Aorta (tissue), 5 donors: ENCODE measurements around the gene SPIRE1. TPM values are rescaled to one million over a fixed set of nuclear protein-coding genes. Genes with fewer than 3 reads are reported as not detected.

Experiments used
- ATAC-seq: fragments of 200-7000 bp; cut with Tn5 transposase; one replicate; pipeline ENCODE4 v1.9.1; 2022; ENCODE audit warnings: moderate library complexity; ENCODE audit not compliant: low FRiP score
- DNase-seq, 2 donors: peaks; one replicate each; pipeline ENCODE4 v3.0.0-alpha.2; 2020
- H3K27ac ChIP-seq, 2 donors: one replicate each; pipeline ENCODE4 v1.5.1; 2013; ENCODE audit warnings: low read length in 2 of 2, mild to moderate bottlenecking in 2 of 2, moderate library complexity in 2 of 2, control low read depth in 1 of 2, inconsistent platforms in 1 of 2, low read depth in 1 of 2
- H3K27me3 ChIP-seq, 2 donors: one replicate each; pipeline ENCODE4 v1.6.1; 2013; ENCODE audit warnings: control low read depth in 1 of 2, low read length in 1 of 2, mild to moderate bottlenecking in 1 of 2, moderate library complexity in 1 of 2; ENCODE audit not compliant: insufficient read depth in 2 of 2, control insufficient read depth in 1 of 2
- H3K36me3 ChIP-seq, 2 donors: one replicate each; pipeline ENCODE4 v1.6.1; 2013; ENCODE audit warnings: control low read depth in 1 of 2, low read length in 1 of 2, mild to moderate bottlenecking in 1 of 2; ENCODE audit not compliant: insufficient read depth in 2 of 2, control insufficient read depth in 1 of 2
- H3K4me1 ChIP-seq, 2 donors: one replicate each; pipeline ENCODE4 v1.6.1; 2013; ENCODE audit warnings: low read length in 2 of 2, control low read depth in 1 of 2, mild to moderate bottlenecking in 1 of 2, moderate library complexity in 1 of 2; ENCODE audit not compliant: insufficient read depth in 2 of 2, control insufficient read depth in 1 of 2
- H3K4me3 ChIP-seq, 2 donors: one replicate each; pipeline ENCODE4 v1.5.1; 2013; ENCODE audit warnings: low read length in 2 of 2, control low read depth in 1 of 2, mild to moderate bottlenecking in 1 of 2
- H3K9me3 ChIP-seq: one replicate; pipeline ENCODE4 v1.6.1; 2013; ENCODE audit warnings: mild to moderate bottlenecking, low read length; ENCODE audit not compliant: control insufficient read depth
- WGBS, 2 donors: extraction: QIAGEN DNeasy Blood & Tissue Kit; methylation state at CpG; one replicate each; pipeline ENCODE4 v1.1.7; 2013; 5-methylcytosine and 5-hydroxymethylcytosine counted together
- intact Hi-C, 2 donors: fragments of 100-400 bp; cut with DNase I; formaldehyde crosslinking; loops; one replicate each; pipeline versions ENCODE4 v1.14.2 to v1.15.0; 2022
- polyA plus RNA-seq, 2 donors: library from polyadenylated mRNA; stranded (reverse); fragments of 200-250 nt; gene quantifications; one replicate each; pipeline ENCODE4 v1.2.3, GENCODE V29; 2013
- total RNA-seq, 2 donors: library from RNA; stranded (reverse); fragmentation: NEBNext Ultra II Directional; extraction: Animal tissue kit (Norgen Biotek cat#: 25700); gene quantifications; one replicate each; pipeline ENCODE4 v1.2.1, GENCODE V29; 2021
- donor health status: healthy with polysubstance abuse.
- donor health status: Bipolar disorder and iron deficiency.
- donor health status: DM: no; HTN: no; CAD: no.
- donor health status: DM: no; HTN: no; CAD: no.
- donor health status: DM: yes; HTN: yes; CAD: no.

SPIRE1 gene
- total and polyA plus RNA-seq, 4 donors, result 14.9 to 48.5 (median 28.2) TPM

DNA sequence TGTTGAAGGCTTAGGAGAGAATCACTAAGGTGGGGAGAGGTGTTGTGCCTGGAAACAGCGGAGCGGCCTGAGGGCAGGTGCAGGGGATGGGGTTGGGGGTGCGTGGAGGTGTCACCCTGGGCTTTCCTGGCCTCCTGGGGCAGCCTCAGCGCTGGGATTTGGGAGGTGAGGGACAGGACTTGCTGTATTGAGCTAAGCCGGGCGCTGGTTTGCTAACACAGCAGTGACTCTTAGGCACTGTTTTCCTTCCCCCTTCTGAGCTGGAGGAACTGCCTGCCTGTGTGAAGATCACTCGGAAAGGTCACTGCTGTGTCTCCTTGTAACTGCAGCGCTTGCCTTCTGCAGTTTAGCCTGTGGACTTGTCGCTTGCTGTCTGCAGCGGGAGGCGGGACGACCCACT lies 229.0 kb downstream of the SPIRE1 start:
- Histone ChIP-seq H3K4me1 (no peaks in the 10 kb centered on the region), H3K27ac (no peak overlapping the region), H3K36me3 (peaks cover 0 to 7% of the 10 kb centered on the region in 2 donors), H3K27me3 (no peaks in the 10 kb centered on the region), H3K4me3 (no peak overlapping the region), H3K9me3 (no peaks in the 10 kb centered on the region)
- ATAC-seq (no peak), DNase-seq (no peak)
- WGBS, 2 donors, result 88 to 89% methylated on average over 12 of the region's 12 CpGs
- intact Hi-C loops, result no loop called here

- Histone ChIP-seq H3K27me3 (no peaks in the 10 kb centered on the region), H3K4me1 (no peaks in the 10 kb centered on the region), H3K27ac (no peak overlapping the region), H3K4me3 (no peak overlapping the region), H3K36me3 (peaks cover 0 to 4% of the 10 kb centered on the region in 2 donors), H3K9me3 (no peaks in the 10 kb centered on the region)
- intact Hi-C loops, result no loop called here
- no peak for ATAC-seq
- 96 to 97% methylated on average over 3 of the region's 3 CpGs for WGBS, 2 donors
- DNase-seq, result no peak
These were observed 231.0 kb downstream of the SPIRE1 start for GRCh38 chr18:12426924-12427323.

- intact Hi-C loops, result no loop called here
- DNase-seq (no peak), ATAC-seq (no peak)
- no peaks in the 10 kb centered on the region for H3K4me1 ChIP-seq
- H3K36me3 ChIP-seq, result no peaks in the 10 kb centered on the region
- no peak overlapping the region for H3K27ac ChIP-seq
- no peaks in the 10 kb centered on the region for H3K9me3 ChIP-seq
- no peak overlapping the region for H3K4me3 ChIP-seq
- H3K27me3 ChIP-seq, result no peaks in the 10 kb centered on the region
- 20 to 25% methylated on average over 4 of the region's 4 CpGs for WGBS, 2 donors
These were observed 233.7 kb downstream of the SPIRE1 start for GRCh38 chr18:12424252-12424651.

GRCh38 chr18:12423820-12424219 lies 234.1 kb downstream of the SPIRE1 start:
- 21 to 25% methylated on average over 5 of the region's 5 CpGs for WGBS, 2 donors
- Histone ChIP-seq H3K4me1 (no peaks in the 10 kb centered on the region), H3K4me3 (no peak overlapping the region), H3K36me3 (no peaks in the 10 kb centered on the region), H3K9me3 (no peaks in the 10 kb centered on the region), H3K27me3 (no peaks in the 10 kb centered on the region), H3K27ac (no peak overlapping the region)
- intact Hi-C loops, result no loop called here
- ATAC-seq, result no peak
- no peak for DNase-seq

DNA sequence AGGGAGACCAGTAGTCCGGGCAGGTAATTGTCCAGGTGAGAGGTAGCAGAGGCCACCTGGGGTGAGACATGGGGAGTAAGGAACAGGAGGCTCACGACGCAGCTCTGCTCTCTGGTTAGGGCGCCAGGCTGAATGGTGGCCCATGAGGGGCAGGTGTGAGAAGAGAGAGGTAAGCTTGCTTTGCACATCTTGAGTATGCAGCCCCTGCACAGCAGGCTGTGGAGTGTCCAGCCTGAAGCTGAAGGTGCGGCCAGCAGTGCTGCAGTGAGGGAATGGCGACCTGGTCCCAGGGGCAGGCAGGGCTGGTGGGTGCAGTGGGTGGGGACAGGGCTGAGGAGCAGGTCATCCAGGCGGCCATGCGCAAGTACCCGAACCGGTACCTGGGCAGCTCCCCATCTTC lies 234.5 kb downstream of the SPIRE1 start:
- Histone ChIP-seq H3K27ac (no peak overlapping the region), H3K36me3 (no peaks in the 10 kb centered on the region), H3K9me3 (no peaks in the 10 kb centered on the region), H3K4me1 (no peaks in the 10 kb centered on the region), H3K27me3 (no peaks in the 10 kb centered on the region), H3K4me3 (no peak overlapping the region)
- ATAC-seq, result no peak
- WGBS, 2 donors, result 83 to 86% methylated on average over 10 of the region's 10 CpGs
- DNase-seq, result no peak
- intact Hi-C loops, result no loop called here

GRCh38 chr18:12422936-12423335 lies 235.0 kb downstream of the SPIRE1 start:
- Histone ChIP-seq H3K27ac (no peak overlapping the region), H3K4me1 (no peaks in the 10 kb centered on the region), H3K4me3 (no peak overlapping the region), H3K36me3 (no peaks in the 10 kb centered on the region), H3K9me3 (no peaks in the 10 kb centered on the region), H3K27me3 (no peaks in the 10 kb centered on the region)
- DNase-seq, result no peak
- intact Hi-C loops, result no loop called here
- 72 to 78% methylated on average over 9 of the region's 9 CpGs for WGBS, 2 donors
- no peak for ATAC-seq

GRCh38 chr18:12421732-12422131 lies 236.2 kb downstream of the SPIRE1 start:
- Histone ChIP-seq H3K4me1 (no peaks in the 10 kb centered on the region), H3K9me3 (no peaks in the 10 kb centered on the region), H3K36me3 (no peaks in the 10 kb centered on the region), H3K27me3 (no peaks in the 10 kb centered on the region), H3K27ac (no peak overlapping the region), H3K4me3 (no peak overlapping the region)
- intact Hi-C loops, result no loop called here
- WGBS, 2 donors, result 79 to 81% methylated on average over 5 of the region's 5 CpGs
- ATAC-seq, result no peak
- no peak for DNase-seq

GRCh38 chr18:12420821-12421421 lies 237.0 kb downstream of the SPIRE1 start:
- no peaks in the 10 kb centered on the region for H3K27me3 ChIP-seq
- no peaks in the 10 kb centered on the region for H3K9me3 ChIP-seq
- no peaks in the 10 kb centered on the region for H3K36me3 ChIP-seq
- intact Hi-C loops, result no loop called here
- no peak overlapping the region for H3K27ac ChIP-seq
- DNase-seq, result peak in 1 of 2 donors; percentile 81
- 31% methylated on average over 23 to 27 of the region's 27 CpGs for WGBS, 2 donors
- H3K4me1 ChIP-seq, result no peaks in the 10 kb centered on the region
- H3K4me3 ChIP-seq, result no peak overlapping the region
- ATAC-seq, result no peak

- Histone ChIP-seq H3K36me3 (no peaks in the 10 kb centered on the region), H3K4me1 (peaks cover 0 to 3% of the 10 kb centered on the region in 2 donors), H3K27me3 (no peaks in the 10 kb centered on the region), H3K4me3 (no peak overlapping the region), H3K27ac (no peak overlapping the region), H3K9me3 (no peaks in the 10 kb centered on the region)
- no peak for DNase-seq
- no peak for ATAC-seq
- WGBS, 2 donors, result 77 to 81% methylated on average over 4 of the region's 4 CpGs
- intact Hi-C loops, result no loop called here
These were observed 240.2 kb downstream of the SPIRE1 start for GRCh38 chr18:12417687-12418086.
